Tibial nerve (tissue), 4 donors: Measurements from ENCODE around the gene DRICH1. TPM values are rescaled to one million over a fixed set of nuclear protein-coding genes. Genes with fewer than 3 reads are reported as not detected.
A peak's percentile ranks its signal among the peaks of the same experiment; 100 is the strongest.
"Not testable (repeated sequence)": the region's sequence is repeated elsewhere in the genome, so short reads cannot be mapped to it uniquely, and the experiment has no call there.

Experiments
- DNase-seq, 2 donors: peaks; one replicate each; pipeline ENCODE4 v3.0.0-alpha.2; 2019; ENCODE audit warnings: low spot score in 2 of 2
- H3K27ac ChIP-seq, 4 donors: fragments of 200-600 bp; sonication (generic) in 3 of 4; one replicate each; pipeline ENCODE4 v1.5.1; 2017 to 2019; ENCODE audit warnings: mild to moderate bottlenecking in 1 of 4
- H3K27me3 ChIP-seq, 2 donors: fragments of 200-600 bp; sonication (generic) in 1 of 2; one replicate each; pipeline versions ENCODE4 v1.5.1 to v1.6.0; 2017 to 2019
- H3K36me3 ChIP-seq, 3 donors: fragments of 200-600 bp; sonication (generic); one replicate each; pipeline ENCODE4 v1.5.1; 2018 to 2019
- H3K4me1 ChIP-seq, 4 donors: fragments of 200-600 bp; sonication (generic) in 3 of 4; one replicate each; pipeline ENCODE4 v1.5.1; 2017 to 2019
- H3K4me3 ChIP-seq, 4 donors: fragments of 200-600 bp; sonication (generic) in 3 of 4; one replicate each; pipeline ENCODE4 v1.5.1; 2017 to 2019; ENCODE audit warnings: mild to moderate bottlenecking in 1 of 4, moderate library complexity in 1 of 4
- H3K9me3 ChIP-seq, 4 donors: fragments of 200-600 bp; sonication (generic) in 3 of 4; one replicate each; pipeline ENCODE4 v1.5.1; 2017 to 2019
- CTCF ChIP-seq, 5 experiments: fragments of 200-600 bp in 3 of 5; fragments of 450-650 bp in 2 of 5; sonication (generic) in 3 of 5; IDR thresholded peaks; one replicate each; pipeline ENCODE4 v1.5.1; 2016 to 2019; ENCODE audit warnings: antibody characterized with exemption in 5 of 5, mild to moderate bottlenecking in 3 of 5, moderate library complexity in 2 of 5
- EP300 ChIP-seq, 2 donors: sonication (generic); formaldehyde crosslinking; IDR thresholded peaks; one replicate each; pipeline ENCODE4 v1.6.1; 2017; ENCODE audit warnings: antibody characterized with exemption in 2 of 2, mild to moderate bottlenecking in 1 of 2
- POLR2A ChIP-seq, 2 donors: fragments of 450-650 bp; IDR thresholded peaks; one replicate each; pipeline ENCODE4 v1.6.1; 2017; ENCODE audit warnings: antibody characterized with exemption in 2 of 2, mild to moderate bottlenecking in 2 of 2, moderate library complexity in 2 of 2
- WGBS, 2 donors: methylation state at CpG; one replicate each; pipeline ENCODE4 v1.1.5; 2018; 5-methylcytosine and 5-hydroxymethylcytosine counted together
- total RNA-seq, 4 donors: library from RNA; depleted of rRNA; stranded (reverse); fragments of >200 nt; gene quantifications; one replicate each; pipeline ENCODE4 v1.1.0, GENCODE V29; 2016

Gene DRICH1
- 1 to 10 TPM in 1 of 4 donors, not detected in 3; 1.7 TPM for total RNA-seq

GRCh38 chr22:23632178-23632577 lies at the start of gene DRICH1:
TSS of gene DRICH1 (minus strand) at chr22:23632321. CDS start at chr22:23632023, 298 bp downstream.
- Histone ChIP-seq H3K27me3 (no peaks in the 10 kb centered on the region), H3K4me3 (no peak within 1 kb of the TSS), H3K27ac (no peak within 1 kb of the TSS), H3K36me3 (peaks cover 0 to 28% (median 0%) of the 10 kb centered on the region in 3 donors), H3K9me3 (no peaks in the 10 kb centered on the region), H3K4me1 (no peaks in the 10 kb centered on the region)
- TF ChIP-seq EP300 (IDR thresholded peaks at IDR 0.05) (no peak), CTCF (IDR thresholded peaks at IDR 0.05) (no peak), POLR2A (IDR thresholded peaks at IDR 0.05) (no peak)
- DNase-seq: no peak
- 70 to 92% methylated on average over 2 of the region's 2 CpGs for WGBS, 2 donors

- no peak for TF ChIP-seq POLR2A (IDR thresholded peaks at IDR 0.05)
- no peak for TF ChIP-seq EP300 (IDR thresholded peaks at IDR 0.05)
- TF ChIP-seq CTCF (IDR thresholded peaks at IDR 0.05): no peak
- H3K4me1 ChIP-seq: peaks cover 0 to 11% (median 0%) of the 10 kb centered on the region in 4 donors
Observed at GRCh38 chr22:23681026-23681809, 49.1 kb upstream of the DRICH1 start.

GRCh38 chr22:23678133-23678532 lies 46.0 kb upstream of the DRICH1 start:
- H3K36me3 ChIP-seq: peaks cover 0 to 59% (median 10%) of the 10 kb centered on the region in 3 donors
- DNase-seq: no peak
- WGBS, 2 donors: 82 to 84% methylated on average over 6 of the region's 6 CpGs

More at GRCh38 chr22:23681026-23681809, 49.1 kb upstream of the DRICH1 start:
- H3K4me3 ChIP-seq: no peak overlapping the region
- no peaks in the 10 kb centered on the region for H3K9me3 ChIP-seq
- H3K27me3 ChIP-seq: no peaks in the 10 kb centered on the region
- DNase-seq: peak in 1 of 2 donors; percentile 2
- peaks cover 0 to 51% (median 10%) of the 10 kb centered on the region in 3 donors for H3K36me3 ChIP-seq
- 95 to 97% methylated on average over 4 to 5 of the region's 5 CpGs for WGBS, 2 donors
- H3K27ac ChIP-seq: no peak overlapping the region

GRCh38 chr22:23677701-23677995 lies 45.5 kb upstream of the DRICH1 start:
- no peaks in the 10 kb centered on the region for H3K27me3 ChIP-seq
- no peak for DNase-seq
- WGBS, 2 donors: 88 to 89% methylated on average over 6 of the region's 6 CpGs
- H3K4me3 ChIP-seq: no peak overlapping the region
- peaks cover 0 to 5% (median 0%) of the 10 kb centered on the region in 4 donors for H3K4me1 ChIP-seq
- H3K27ac ChIP-seq: no peak overlapping the region
- H3K9me3 ChIP-seq: no peaks in the 10 kb centered on the region
- H3K36me3 ChIP-seq: peaks cover 0 to 55% (median 7%) of the 10 kb centered on the region in 3 donors
- TF ChIP-seq POLR2A (IDR thresholded peaks at IDR 0.05) (no peak), EP300 (IDR thresholded peaks at IDR 0.05) (no peak), CTCF (IDR thresholded peaks at IDR 0.05) (no peak)

More at GRCh38 chr22:23678133-23678532, 46.0 kb upstream of the DRICH1 start:
- Histone ChIP-seq H3K4me3 (no peak overlapping the region), H3K27me3 (no peaks in the 10 kb centered on the region), H3K9me3 (no peaks in the 10 kb centered on the region), H3K4me1 (peaks cover 0 to 5% (median 0%) of the 10 kb centered on the region in 4 donors), H3K27ac (no peak overlapping the region)
- no peak for TF ChIP-seq POLR2A (IDR thresholded peaks at IDR 0.05)
- TF ChIP-seq EP300 (IDR thresholded peaks at IDR 0.05): no peak
- no peak for TF ChIP-seq CTCF (IDR thresholded peaks at IDR 0.05)

GRCh38 chr22:23676841-23677700 lies 45.0 kb upstream of the DRICH1 start:
- H3K27me3 ChIP-seq, H3K4me1 ChIP-seq, DNase-seq, H3K4me3 ChIP-seq, H3K9me3 ChIP-seq, H3K27ac ChIP-seq: not testable (repeated sequence)
- H3K36me3 ChIP-seq: peaks cover 0 to 49% (median under 1%) of the 10 kb centered on the region in 3 donors
- WGBS, 2 donors: 95 to 96% methylated on average over 9 to 11 of the region's 12 CpGs
